ENCODE results near the gene SPTB.

DNA sequence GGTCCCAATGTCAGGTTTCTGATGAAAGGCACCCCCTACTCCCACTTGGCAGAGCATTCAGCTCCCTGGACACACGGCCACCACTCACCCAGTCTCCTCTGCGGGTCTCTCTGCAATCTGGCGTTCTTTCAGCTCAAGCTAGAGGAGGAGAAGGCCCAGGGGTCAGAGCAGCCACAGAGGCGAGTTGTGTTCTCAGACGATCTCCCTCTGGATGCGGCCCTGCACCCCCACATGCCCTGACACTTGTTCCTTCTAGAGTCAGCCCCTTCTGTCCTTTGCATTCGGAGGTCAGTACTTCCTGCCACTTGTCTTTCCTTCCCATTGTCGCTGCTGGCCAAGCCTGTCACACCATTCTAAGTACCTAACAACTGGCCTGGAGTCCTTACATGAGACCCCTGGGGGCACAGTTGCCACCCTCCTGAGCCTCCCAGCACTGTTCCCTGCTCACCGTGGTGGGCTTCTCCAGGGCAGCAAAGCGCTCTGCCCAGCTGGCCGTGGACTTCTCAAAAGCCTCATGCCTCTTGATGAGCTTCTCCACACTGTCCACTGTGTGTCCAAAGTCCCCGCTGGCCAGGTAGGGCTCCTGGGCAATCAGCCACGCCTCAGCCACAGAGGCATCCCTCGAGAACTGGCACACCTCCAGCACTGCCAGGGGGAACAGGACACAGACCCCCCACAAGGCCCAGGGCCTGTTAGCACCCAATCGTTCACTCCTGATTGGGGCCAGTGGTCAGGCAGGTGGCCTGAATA is 112.3 kb downstream of the SPTB start:
- TF ChIP-seq, protein P1, sequence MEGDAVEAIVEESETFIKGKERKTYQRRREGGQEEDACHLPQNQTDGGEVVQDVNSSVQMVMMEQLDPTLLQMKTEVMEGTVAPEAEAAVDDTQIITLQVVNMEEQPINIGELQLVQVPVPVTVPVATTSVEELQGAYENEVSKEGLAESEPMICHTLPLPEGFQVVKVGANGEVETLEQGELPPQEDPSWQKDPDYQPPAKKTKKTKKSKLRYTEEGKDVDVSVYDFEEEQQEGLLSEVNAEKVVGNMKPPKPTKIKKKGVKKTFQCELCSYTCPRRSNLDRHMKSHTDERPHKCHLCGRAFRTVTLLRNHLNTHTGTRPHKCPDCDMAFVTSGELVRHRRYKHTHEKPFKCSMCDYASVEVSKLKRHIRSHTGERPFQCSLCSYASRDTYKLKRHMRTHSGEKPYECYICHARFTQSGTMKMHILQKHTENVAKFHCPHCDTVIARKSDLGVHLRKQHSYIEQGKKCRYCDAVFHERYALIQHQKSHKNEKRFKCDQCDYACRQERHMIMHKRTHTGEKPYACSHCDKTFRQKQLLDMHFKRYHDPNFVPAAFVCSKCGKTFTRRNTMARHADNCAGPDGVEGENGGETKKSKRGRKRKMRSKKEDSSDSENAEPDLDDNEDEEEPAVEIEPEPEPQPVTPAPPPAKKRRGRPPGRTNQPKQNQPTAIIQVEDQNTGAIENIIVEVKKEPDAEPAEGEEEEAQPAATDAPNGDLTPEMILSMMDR (IDR thresholded peaks at IDR 0.05; ENCODE audit: poor library complexity) = no peak
- TF ChIP-seq EZH2phosphoT487 (IDR thresholded peaks at IDR 0.05; ENCODE audit: low read depth, severe bottlenecking, unreplicated experiment) = no peak

Data from hepatocyte (in vitro differentiated cells).